Cardiac fibroblast (primary cell): Measurements from ENCODE around the gene HELZ2.

ENCODE experiments used
- DNase-seq, 2 donors: peaks; one replicate each; pipeline versions ENCODE4 v3.0.0 to v3.0.0-alpha.2; 2010; ENCODE audit warnings: low read depth in 2 of 2
- H3K4me3 ChIP-seq, 2 donors: replicated peaks in 1 of 2; 1 replicate in 1 of 2; 2 replicates in 1 of 2; pipeline ENCODE4 v1.5.1; 2011; ENCODE audit warnings: low read depth in 2 of 2, low read length in 2 of 2, mild to moderate bottlenecking in 2 of 2, moderate library complexity in 1 of 2
- CTCF ChIP-seq: IDR thresholded peaks from one replicate; pipeline ENCODE4 v1.5.1; 2011; ENCODE audit warnings: low read depth, mild to moderate bottlenecking, low read length, inconsistent platforms

The HELZ2 gene

GRCh38 chr20:63534831-63535651, 39.0 kb downstream of the HELZ2 start:
- H3K4me3 ChIP-seq: no peak overlapping the region
- DNase-seq: no peak
- no peak for TF ChIP-seq CTCF

GRCh38 chr20:63534427-63534830, 39.6 kb downstream of the HELZ2 start:
- TF ChIP-seq CTCF: no peak
- H3K4me3 ChIP-seq: no peak overlapping the region
- no peak for DNase-seq

- DNase-seq: no peak
- no peak overlapping the region for H3K4me3 ChIP-seq
- no peak for TF ChIP-seq CTCF
These were observed 40.1 kb downstream of the HELZ2 start for GRCh38 chr20:63533871-63534393.

GRCh38 chr20:63533388-63533787, 40.7 kb downstream of the HELZ2 start:
- no peak for TF ChIP-seq CTCF
- no peak for DNase-seq
- H3K4me3 ChIP-seq: no peak overlapping the region

- no peak overlapping the region for H3K4me3 ChIP-seq
- TF ChIP-seq CTCF: no peak
- no peak for DNase-seq
These were observed 41.5 kb downstream of the HELZ2 start for GRCh38 chr20:63532449-63532971.

- TF ChIP-seq CTCF: no peak
- DNase-seq: no peak
- H3K4me3 ChIP-seq: no peak overlapping the region
These were observed 42.2 kb downstream of the HELZ2 start for GRCh38 chr20:63531686-63532448.
